ENCODE measurements around the gene HOXB4. TPM values are rescaled to one million over a fixed set of nuclear protein-coding genes. Genes with fewer than 3 reads are reported as not detected.

HOXB4 gene
- total RNA-seq, 1 experiment from 2014 or later = 0.04 TPM

- no peak for TF ChIP-seq ATF2 (CRISPR knock-in tag; IDR thresholded peaks at IDR 0.05; ENCODE audit: borderline replicate concordance, low read depth)
- no peak for TF ChIP-seq ZSCAN18 (CRISPR knock-in tag; IDR thresholded peaks at IDR 0.05)
- no peak for TF ChIP-seq ESRRA (CRISPR knock-in tag; IDR thresholded peaks at IDR 0.05; ENCODE audit: borderline replicate concordance)
- TF ChIP-seq FOXK1 (CRISPR knock-in tag; IDR thresholded peaks at IDR 0.05) = no peak
- TF ChIP-seq ELF4 (CRISPR knock-in tag; IDR thresholded peaks at IDR 0.05; ENCODE audit: low read depth) = no peak
- TF ChIP-seq MXD4 (CRISPR knock-in tag; IDR thresholded peaks at IDR 0.05; ENCODE audit: borderline replicate concordance) = no peak
- no peak for TF ChIP-seq ZBTB43 (CRISPR knock-in tag; IDR thresholded peaks at IDR 0.05)
- TF ChIP-seq IRF2 (CRISPR knock-in tag; IDR thresholded peaks at IDR 0.05; ENCODE audit: borderline replicate concordance, low read depth) = no peak
- no peak for TF ChIP-seq GTF2I (CRISPR knock-in tag; conservative IDR thresholded peaks at IDR 0.05)
- no peak for TF ChIP-seq EMX1 (CRISPR knock-in tag; IDR thresholded peaks at IDR 0.05)
- no peak for TF ChIP-seq TEAD1 (CRISPR knock-in tag; IDR thresholded peaks at IDR 0.05)
- TF ChIP-seq ZNF317 (CRISPR knock-in tag; IDR thresholded peaks at IDR 0.05; ENCODE audit: borderline replicate concordance, low read depth) = no peak
- no peak for TF ChIP-seq PRRX2 (CRISPR knock-in tag; IDR thresholded peaks at IDR 0.05)
- no peak for TF ChIP-seq JUN (CRISPR knock-in tag; IDR thresholded peaks at IDR 0.05)
- TF ChIP-seq NFYB (CRISPR knock-in tag; conservative IDR thresholded peaks at IDR 0.05; ENCODE audit: low read depth) = no peak
- no peak for TF ChIP-seq ZNF423 (CRISPR knock-in tag; IDR thresholded peaks at IDR 0.05)
- ChIA-PET POLR2A (interaction anchor here (0.6 kb wide), 1 partner anchor 459 kb away, joined by 3 read pairs; no protein-coding TSS in a partner anchor), CTCF (interaction anchor here (0.9 to 1.6 kb wide), 3 partner anchors 13 to 40 kb away, joined by 3 to 4 read pairs (median 3); no protein-coding TSS in a partner anchor)
- Mint-ChIP-seq H3K4me1 (peaks cover 48% of the 10 kb centered on the region), H3K4me3 (peak overlapping the region; percentile 59), H3K36me3 (peaks cover 2% of the 10 kb centered on the region; the same call in 1 of the 2 replicates), H3K27ac (no peak overlapping the region), H3K27me3 (ENCODE audit: low read depth) (peaks cover 100% of the 10 kb centered on the region; the same call in 1 of the 2 replicates), H3K9me3 (no peaks in the 10 kb centered on the region)
- no peak for DNase-seq (ENCODE audit: low spot score)
- no peak; the same call in 1 of the 2 replicates for ATAC-seq
Observed at GRCh38 chr17:48596735-48597527, 18.8 kb upstream of the HOXB4 start.

GRCh38 chr17:48596000-48596734, 18.0 kb upstream of the HOXB4 start:
- Mint-ChIP-seq H3K27ac (no peak overlapping the region), H3K4me3 (peak overlapping the region; percentile 59)

More at GRCh38 chr17:48596000-48596734, 18.0 kb upstream of the HOXB4 start:
- no peaks in the 10 kb centered on the region for H3K9me3 Mint-ChIP-seq
- ChIA-PET POLR2A (interaction anchor here (0.6 kb wide), 1 partner anchor 458 kb away, joined by 3 read pairs; no protein-coding TSS in a partner anchor), CTCF (interaction anchor here (0.9 to 1.6 kb wide), 3 partner anchors 14 to 40 kb away, joined by 3 to 4 read pairs (median 3); no protein-coding TSS in a partner anchor)
- DNase-seq (ENCODE audit: low spot score) (no peak), ATAC-seq (no peak)
- TF ChIP-seq ZNF416 (CRISPR knock-in tag; IDR thresholded peaks at IDR 0.05) = no peak
- peaks cover 100% of the 10 kb centered on the region; the same call in 1 of the 2 replicates for H3K27me3 Mint-ChIP-seq (ENCODE audit: low read depth)
- peaks cover 46% of the 10 kb centered on the region for H3K4me1 Mint-ChIP-seq
- peaks cover 2% of the 10 kb centered on the region; the same call in 1 of the 2 replicates for H3K36me3 Mint-ChIP-seq
